Upper lobe of right lung (tissue), 1 donor: ENCODE results near the gene DPYD. TPM values are rescaled to one million over a fixed set of nuclear protein-coding genes. Genes with fewer than 3 reads are reported as not detected.

Experiments
- ATAC-seq: fragments of 200-7000 bp; cut with Tn5 transposase; one replicate; pipeline ENCODE4 v1.9.1; 2020; ENCODE audit warnings: mild to moderate bottlenecking, moderate library complexity
- DNase-seq: peaks from one replicate; pipeline ENCODE4 v3.0.0-alpha.2; 2020
- H3K27ac ChIP-seq: fragments of 200-600 bp; one replicate; pipeline ENCODE4 v1.8.0; 2022
- H3K27me3 ChIP-seq: fragments of 200-600 bp; one replicate; pipeline ENCODE4 v1.8.0; 2022; ENCODE audit warnings: mild to moderate bottlenecking
- H3K36me3 ChIP-seq: fragments of 200-600 bp; one replicate; pipeline ENCODE4 v1.8.0; 2022
- H3K4me1 ChIP-seq: fragments of 200-600 bp; one replicate; pipeline ENCODE4 v1.8.0; 2022
- H3K4me3 ChIP-seq: fragments of 200-600 bp; one replicate; pipeline ENCODE4 v1.8.0; 2022; ENCODE audit warnings: mild to moderate bottlenecking
- H3K9me3 ChIP-seq: fragments of 200-600 bp; one replicate; pipeline ENCODE4 v1.8.0; 2022
- CTCF ChIP-seq: fragments of 200-600 bp; IDR thresholded peaks from one replicate; pipeline ENCODE4 v1.8.0; 2022; ENCODE audit warnings: antibody characterized with exemption
- intact Hi-C: fragments of 100-400 bp; cut with DNase I; formaldehyde crosslinking; loops from one replicate; pipeline ENCODE4 v1.11.0; 2022
- total RNA-seq: library from RNA; stranded (reverse); fragmentation: NEBNext Ultra II Directional; extraction: Animal tissue kit (Norgen Biotek cat#: 25700); gene quantifications from one replicate; pipeline ENCODE4 v1.2.1, GENCODE V29; 2021
- donor health status: DM: no; HTN: yes; CAD: no; lungs with severe emphysema.

Gene DPYD
- total RNA-seq, 1 donor from 2014 or later, result 82.7 TPM

GRCh38 chr1:97137862-97138514, 782.8 kb downstream of the DPYD start:
- no peak overlapping the region for H3K4me3 ChIP-seq
- H3K4me1 ChIP-seq, result no peaks in the 10 kb centered on the region
- H3K27me3 ChIP-seq, result no peaks in the 10 kb centered on the region
- no peak overlapping the region for H3K27ac ChIP-seq
- no peak for DNase-seq
- H3K36me3 ChIP-seq, result no peaks in the 10 kb centered on the region
- TF ChIP-seq CTCF, result peak; percentile 55
- ATAC-seq, result peak; percentile 84
- no peaks in the 10 kb centered on the region for H3K9me3 ChIP-seq
- intact Hi-C loops, result no loop called here

- intact Hi-C loops, result no loop called here
- Histone ChIP-seq H3K9me3 (no peaks in the 10 kb centered on the region), H3K4me3 (no peak overlapping the region), H3K36me3 (no peaks in the 10 kb centered on the region), H3K27ac (no peak overlapping the region), H3K27me3 (no peaks in the 10 kb centered on the region), H3K4me1 (no peaks in the 10 kb centered on the region)
- ATAC-seq, result no peak
- TF ChIP-seq CTCF, result no peak
- DNase-seq, result no peak
These were observed 783.8 kb downstream of the DPYD start for GRCh38 chr1:97136996-97137395.

GRCh38 chr1:97135972-97136371, 784.9 kb downstream of the DPYD start:
- intact Hi-C loops, result no loop called here
- Histone ChIP-seq H3K4me1 (no peaks in the 10 kb centered on the region), H3K36me3 (no peaks in the 10 kb centered on the region), H3K4me3 (no peak overlapping the region), H3K9me3 (no peaks in the 10 kb centered on the region), H3K27ac (no peak overlapping the region), H3K27me3 (no peaks in the 10 kb centered on the region)
- TF ChIP-seq CTCF, result no peak
- no peak for DNase-seq
- no peak for ATAC-seq

- DNase-seq (no peak), ATAC-seq (no peak)
- no peaks in the 10 kb centered on the region for H3K36me3 ChIP-seq
- no peak for TF ChIP-seq CTCF
- no peaks in the 10 kb centered on the region for H3K4me1 ChIP-seq
- no peaks in the 10 kb centered on the region for H3K27me3 ChIP-seq
- H3K27ac ChIP-seq, result no peak overlapping the region
- no peaks in the 10 kb centered on the region for H3K9me3 ChIP-seq
- intact Hi-C loops, result no loop called here
- no peak overlapping the region for H3K4me3 ChIP-seq
These were observed 792.4 kb downstream of the DPYD start for GRCh38 chr1:97128426-97128825.

GRCh38 chr1:97123717-97124431, 797.0 kb downstream of the DPYD start:
- H3K9me3 ChIP-seq, result no peaks in the 10 kb centered on the region
- H3K36me3 ChIP-seq, result no peaks in the 10 kb centered on the region
- ATAC-seq, result peak; percentile 31
- H3K27ac ChIP-seq, result no peak overlapping the region
- no peak for TF ChIP-seq CTCF
- DNase-seq, result no peak
- H3K4me3 ChIP-seq, result no peak overlapping the region
- no peaks in the 10 kb centered on the region for H3K27me3 ChIP-seq
- H3K4me1 ChIP-seq, result no peaks in the 10 kb centered on the region
- intact Hi-C loops, result no loop called here
